BLaER1 treated with 17β-estradiol and CSF1 and Interleukin-3, amounts not matched to agents 10 nM and 100 nM (cell line): ENCODE results near the gene PRRT1.

Experiments used
- H3K27ac ChIP-seq, 11 experiments: shearing (Covaris generic); formaldehyde crosslinking; 2 replicates each; pipeline ENCODE4 v1.8.1; 2022
- H3K27me3 ChIP-seq, 11 experiments: shearing (Covaris generic); formaldehyde crosslinking; 2 replicates each; pipeline ENCODE4 v1.8.1; 2022
- H3K36me3 ChIP-seq, 11 experiments: shearing (Covaris generic); formaldehyde crosslinking; 2 replicates each; pipeline ENCODE4 v1.8.1; 2022
- H3K4me1 ChIP-seq, 10 experiments: shearing (Covaris generic); formaldehyde crosslinking; 2 replicates each; pipeline ENCODE4 v1.8.1; 2022
- H3K4me2 ChIP-seq, 11 experiments: shearing (Covaris generic); formaldehyde crosslinking; 2 replicates each; pipeline ENCODE4 v1.8.1; 2022
- H3K4me3 ChIP-seq, 10 experiments: shearing (Covaris generic); formaldehyde crosslinking; 2 replicates each; pipeline ENCODE4 v1.8.1; 2022
- H3K9ac ChIP-seq, 11 experiments: shearing (Covaris generic); formaldehyde crosslinking; 2 replicates each; pipeline ENCODE4 v1.8.1; 2022
- H3K9me3 ChIP-seq, 11 experiments: shearing (Covaris generic); formaldehyde crosslinking; replicated peaks in 1 of 11; 2 replicates each; pipeline ENCODE4 v1.8.1; 2022
- H4K20me1 ChIP-seq, 11 experiments: shearing (Covaris generic); formaldehyde crosslinking; 2 replicates each; pipeline ENCODE4 v1.8.1; 2022
- Cebpa-rat ChIP-seq, 11 experiments: shearing (Covaris generic); IDR thresholded peaks; 2 replicates each; pipeline ENCODE4 v1.8.1; 2022

Gene PRRT1

DNA sequence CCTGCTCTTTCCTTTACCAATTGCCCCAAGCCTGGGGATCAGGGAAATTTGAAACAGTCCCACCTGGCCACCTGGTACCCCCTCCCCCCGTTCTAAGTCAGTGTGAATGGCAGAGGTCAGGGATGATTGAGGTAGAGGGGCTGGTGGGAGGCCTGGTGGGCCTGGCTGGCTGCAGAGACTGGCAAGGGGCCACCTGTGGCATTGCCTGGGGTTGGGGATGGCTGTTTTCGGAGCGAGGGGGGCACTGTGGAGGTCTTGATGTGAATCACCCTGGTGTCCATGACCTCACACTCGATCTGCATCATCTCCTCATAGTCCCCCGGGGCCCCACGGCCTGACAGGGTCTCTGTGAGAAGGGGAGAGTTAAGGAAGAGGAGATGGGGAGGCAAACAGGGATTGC is 36.1 kb downstream of the PRRT1 start:
- TF ChIP-seq Cebpa-rat (IDR thresholded peaks at IDR 0.05) = no peak
- H3K9ac ChIP-seq = peak overlapping the region in 3 of 11 experiments; percentile 7 to 42 (median 9); a peak in 2 of 22 replicates
- peaks cover 58 to 98% (median 79%) of the 10 kb centered on the region in 11 experiments for H3K36me3 ChIP-seq
- no peak overlapping the region for H3K4me2 ChIP-seq
- H3K27me3 ChIP-seq = no peaks in the 10 kb centered on the region
- H3K27ac ChIP-seq = no peak overlapping the region
- no peaks in the 10 kb centered on the region for H3K9me3 ChIP-seq
- peaks cover 0 to 64% (median 17%) of the 10 kb centered on the region in 11 experiments; a peak in 10 of 22 replicates for H4K20me1 ChIP-seq
- peaks cover 0 to 28% (median 10%) of the 10 kb centered on the region in 10 experiments; a peak in 15 of 20 replicates for H3K4me1 ChIP-seq
- no peak overlapping the region for H3K4me3 ChIP-seq

DNA sequence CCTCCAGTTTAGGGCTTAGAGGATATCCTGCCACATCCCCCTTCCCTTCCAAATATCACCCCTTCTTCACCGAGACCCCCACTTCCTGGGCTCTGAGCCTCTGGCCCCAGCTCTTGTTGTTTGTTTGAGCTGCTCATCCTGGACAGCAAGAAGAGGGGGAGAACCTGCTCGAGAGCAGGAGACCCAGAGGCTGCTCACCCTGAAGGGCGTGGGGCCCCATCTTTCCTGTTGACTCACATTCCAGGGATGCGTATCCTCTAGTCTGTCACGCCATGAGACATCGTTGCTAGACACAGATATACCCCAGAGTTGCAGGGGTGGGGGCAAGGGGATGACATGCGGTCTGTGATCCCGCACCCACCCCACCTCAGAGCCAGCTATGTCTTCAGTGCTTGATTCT is 36.9 kb downstream of the PRRT1 start:
- Histone ChIP-seq H4K20me1 (peaks cover 0 to 66% (median 16%) of the 10 kb centered on the region in 11 experiments; a peak in 10 of 22 replicates), H3K4me3 (no peak overlapping the region), H3K4me1 (peaks cover 6 to 36% (median 18%) of the 10 kb centered on the region in 10 experiments), H3K27me3 (no peaks in the 10 kb centered on the region), H3K9me3 (no peaks in the 10 kb centered on the region), H3K9ac (no peak overlapping the region), H3K36me3 (peaks cover 52 to 92% (median 73%) of the 10 kb centered on the region in 11 experiments), H3K4me2 (no peak overlapping the region), H3K27ac (no peak overlapping the region)
- TF ChIP-seq Cebpa-rat (IDR thresholded peaks at IDR 0.05) = no peak

DNA sequence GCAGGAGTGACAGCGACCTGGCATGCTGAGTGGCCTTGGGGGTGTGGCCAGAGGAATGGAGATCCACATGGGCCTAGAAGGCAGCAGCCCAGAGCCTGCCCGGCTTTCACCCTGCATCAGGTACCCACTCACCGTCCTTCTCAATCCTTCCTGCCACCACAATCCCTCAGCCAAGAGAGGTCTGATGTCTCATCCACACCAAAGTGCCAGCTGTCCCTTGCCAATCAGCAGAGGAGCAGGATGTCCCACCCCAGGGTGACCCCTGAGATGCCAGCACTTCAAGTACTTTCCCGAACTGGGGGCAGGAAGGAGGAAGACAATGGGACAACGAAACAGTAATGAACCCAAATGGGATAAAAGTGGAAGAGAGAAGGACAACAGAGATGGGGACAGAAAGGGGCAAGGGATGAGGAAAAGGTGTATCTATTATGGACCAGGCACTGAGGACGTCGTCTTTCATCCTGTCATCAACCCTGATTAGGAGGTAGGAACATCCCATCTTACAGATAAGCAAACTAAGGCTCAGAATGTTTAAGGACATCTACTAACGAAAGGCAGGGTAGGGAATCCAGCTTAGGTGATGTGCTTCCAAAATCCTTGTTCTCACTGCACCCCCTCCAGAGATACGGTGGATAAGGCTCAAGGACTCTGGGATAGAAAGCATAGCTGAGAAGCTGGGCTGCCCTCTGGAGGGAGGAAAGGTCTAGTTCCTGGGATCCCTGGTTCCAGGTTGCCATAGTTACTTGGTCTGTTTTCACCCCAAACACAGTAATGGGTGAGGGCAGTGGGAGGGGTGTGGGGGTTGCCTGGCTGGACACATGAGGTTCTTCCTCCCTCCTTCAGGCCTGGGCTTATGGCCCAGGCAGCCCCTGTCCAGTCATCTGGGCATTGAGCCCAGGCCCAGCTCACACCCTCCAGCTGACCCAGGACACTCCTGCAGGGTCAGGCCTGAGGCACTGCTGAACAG is 38.1 kb downstream of the PRRT1 start:
- no peak overlapping the region for H3K4me3 ChIP-seq
- H3K4me1 ChIP-seq = peaks cover 17 to 38% (median 26%) of the 10 kb centered on the region in 10 experiments
- H3K27ac ChIP-seq = peak overlapping the region in 1 of 11 experiments; percentile 27; a peak in 1 of 22 replicates
- H3K9me3 ChIP-seq = no peaks in the 10 kb centered on the region
- H4K20me1 ChIP-seq = peaks cover 0 to 61% (median 14%) of the 10 kb centered on the region in 11 experiments; a peak in 10 of 22 replicates
- H3K36me3 ChIP-seq = peaks cover 44 to 81% (median 67%) of the 10 kb centered on the region in 11 experiments
- H3K27me3 ChIP-seq = no peaks in the 10 kb centered on the region
- H3K4me2 ChIP-seq = no peak overlapping the region
- H3K9ac ChIP-seq = 0 out of 22 replicates have a peak overlapping the region, but pooled peaks of 2 of the 11 experiments have one; percentile 13 to 18
- TF ChIP-seq Cebpa-rat (IDR thresholded peaks at IDR 0.05) = no peak

DNA sequence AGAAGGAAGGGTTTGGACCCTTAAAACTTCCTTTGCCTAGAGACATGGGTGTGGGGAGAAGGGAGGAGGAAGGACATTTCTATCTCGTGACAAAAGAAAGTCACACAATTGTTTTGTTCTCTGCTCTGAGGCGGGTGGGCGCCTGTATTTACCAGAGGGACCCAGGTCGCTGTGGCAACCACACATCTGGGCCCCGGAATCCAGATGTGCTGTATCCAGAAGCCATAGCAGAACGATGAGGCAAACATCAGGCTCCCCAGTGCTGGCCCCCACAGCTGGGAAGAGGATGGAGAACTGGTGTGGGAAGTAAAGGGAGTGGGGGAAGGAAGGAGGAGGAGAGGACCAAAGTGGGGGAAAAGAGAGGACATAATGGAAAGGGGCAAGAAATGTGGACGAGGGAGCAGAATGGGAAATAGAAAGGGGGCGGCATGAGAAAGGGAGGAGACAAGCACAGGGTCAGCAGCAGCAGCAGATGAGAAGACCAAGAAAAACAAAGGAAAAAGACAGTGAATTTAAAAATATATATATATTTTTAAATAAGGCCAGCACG is 39.2 kb downstream of the PRRT1 start:
- Histone ChIP-seq H3K36me3 (peaks cover 33 to 69% (median 55%) of the 10 kb centered on the region in 11 experiments), H3K4me3 (no peak overlapping the region), H3K27ac (no peak overlapping the region), H3K27me3 (no peaks in the 10 kb centered on the region), H3K4me2 (no peak overlapping the region), H3K4me1 (peaks cover 29 to 50% (median 36%) of the 10 kb centered on the region in 10 experiments), H4K20me1 (peaks cover 0 to 58% (median 11%) of the 10 kb centered on the region in 11 experiments; a peak in 9 of 22 replicates), H3K9ac (no peak overlapping the region), H3K9me3 (no peaks in the 10 kb centered on the region)
- no peak for TF ChIP-seq Cebpa-rat (IDR thresholded peaks at IDR 0.05)

DNA sequence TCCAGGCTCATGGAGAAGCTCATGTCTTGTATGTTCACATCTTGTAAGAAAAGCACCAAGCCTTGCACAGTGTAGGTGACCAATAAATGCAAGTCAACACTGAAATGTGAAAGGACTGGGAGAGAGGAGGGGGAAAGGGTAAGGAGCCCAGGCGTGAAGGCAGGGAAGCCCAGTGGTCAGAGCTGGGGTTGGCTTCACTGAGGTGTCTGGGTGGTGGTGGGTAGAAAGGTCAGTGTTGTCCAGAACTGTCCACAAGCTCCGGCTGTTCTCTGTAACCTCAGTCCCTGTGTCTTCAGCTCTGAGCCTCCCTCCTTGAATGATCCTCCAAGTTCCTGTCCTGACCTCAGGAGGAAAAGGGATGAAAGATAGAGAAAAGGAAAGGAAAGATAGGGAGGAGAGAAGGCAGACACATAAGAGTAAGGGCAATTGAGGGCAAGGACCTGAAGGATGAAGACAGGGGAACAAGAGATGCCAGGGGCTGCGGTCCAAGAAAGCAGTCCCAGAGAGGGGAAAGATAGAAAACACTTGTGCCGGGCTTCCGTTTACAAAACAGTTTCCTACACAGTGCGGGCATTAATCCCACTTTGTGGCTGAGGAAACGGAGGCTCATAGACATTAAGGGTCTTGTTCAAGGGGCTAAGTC is 40.2 kb downstream of the PRRT1 start:
- Histone ChIP-seq H3K9ac (no peak overlapping the region), H3K4me3 (no peak overlapping the region)

DNA sequence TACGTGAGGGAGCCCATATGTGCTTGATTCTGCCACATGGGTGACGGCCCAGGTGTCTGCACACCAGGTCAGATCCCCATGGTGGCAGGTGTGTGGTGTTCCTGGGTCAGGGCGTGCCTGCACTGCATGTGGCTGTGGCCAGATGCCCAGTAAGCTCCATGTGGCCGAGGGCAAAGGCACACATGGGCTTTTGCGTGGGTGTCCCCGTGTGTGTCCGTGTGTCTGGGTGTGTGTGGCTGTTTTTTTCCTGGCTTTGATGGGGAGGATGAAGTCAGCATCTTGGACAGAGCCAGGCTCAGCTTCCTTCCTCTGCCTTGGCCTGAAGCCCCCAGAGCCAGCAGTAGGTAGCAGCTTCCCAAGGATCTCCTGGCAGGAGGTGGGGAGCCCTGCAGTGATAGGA is 41.1 kb downstream of the PRRT1 start:
- 0 out of 22 replicates have a peak overlapping the region, but pooled peaks of 1 of the 11 experiments have one; percentile 15 for H3K27ac ChIP-seq
- no peak for TF ChIP-seq Cebpa-rat (IDR thresholded peaks at IDR 0.05)
- H3K9me3 ChIP-seq = no peaks in the 10 kb centered on the region
- no peak overlapping the region for H3K4me3 ChIP-seq
- H3K36me3 ChIP-seq = peaks cover 14 to 50% (median 36%) of the 10 kb centered on the region in 11 experiments
- no peaks in the 10 kb centered on the region for H3K27me3 ChIP-seq
- no peak overlapping the region; a peak in 1 of 22 replicates for H3K9ac ChIP-seq
- peaks cover 0 to 39% (median 0%) of the 10 kb centered on the region in 11 experiments; a peak in 6 of 22 replicates for H4K20me1 ChIP-seq
- H3K4me1 ChIP-seq = peaks cover 34 to 53% (median 36%) of the 10 kb centered on the region in 10 experiments
- H3K4me2 ChIP-seq = peak overlapping the region in 9 of 11 experiments; percentile 53 to 77 (median 72); a peak in 7 of 22 replicates

More for the DNA sequence above, 40.2 kb downstream of the PRRT1 start:
- H4K20me1 ChIP-seq = peaks cover 0 to 48% (median 6%) of the 10 kb centered on the region in 11 experiments; a peak in 9 of 22 replicates
- no peak overlapping the region for H3K4me2 ChIP-seq
- H3K9me3 ChIP-seq = no peaks in the 10 kb centered on the region
- peaks cover 34 to 54% (median 36%) of the 10 kb centered on the region in 10 experiments for H3K4me1 ChIP-seq
- H3K27me3 ChIP-seq = no peaks in the 10 kb centered on the region
- TF ChIP-seq Cebpa-rat (IDR thresholded peaks at IDR 0.05) = no peak
- H3K36me3 ChIP-seq = peaks cover 23 to 59% (median 46%) of the 10 kb centered on the region in 11 experiments
- no peak overlapping the region for H3K27ac ChIP-seq

DNA sequence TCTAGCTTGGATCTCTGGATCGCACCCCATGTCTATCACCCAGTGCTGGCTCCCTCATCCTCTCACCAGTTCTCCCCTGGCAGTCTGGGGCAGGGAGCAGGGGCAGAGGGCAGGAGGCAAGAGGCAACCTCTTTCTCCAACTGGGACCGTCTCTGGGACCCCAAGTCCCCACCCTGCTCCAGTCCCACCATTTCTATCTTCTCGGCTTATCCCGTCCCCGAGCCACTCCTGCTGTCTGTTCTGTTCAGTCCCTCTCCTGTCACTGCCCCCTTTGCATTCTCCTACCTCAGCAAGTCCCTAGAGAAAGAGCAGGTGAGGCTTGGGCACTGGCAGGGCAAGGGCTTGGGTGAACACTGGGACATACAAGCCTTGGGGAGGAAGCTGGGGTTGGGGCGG is 42.0 kb downstream of the PRRT1 start:
- Histone ChIP-seq H3K4me1 (peaks cover 34 to 51% (median 36%) of the 10 kb centered on the region in 10 experiments), H3K4me3 (no peak overlapping the region), H4K20me1 (peaks cover 0 to 34% (median 0%) of the 10 kb centered on the region in 11 experiments; a peak in 5 of 22 replicates), H3K9ac (no peak overlapping the region), H3K27ac (0 out of 22 replicates have a peak overlapping the region, but pooled peaks of 2 of the 11 experiments have one; percentile 4 to 15), H3K36me3 (peaks cover 7 to 44% (median 30%) of the 10 kb centered on the region in 11 experiments; a peak in 21 of 22 replicates), H3K9me3 (no peaks in the 10 kb centered on the region), H3K27me3 (no peaks in the 10 kb centered on the region), H3K4me2 (peak overlapping the region; percentile 29 to 77 (median 69); a peak in 21 of 22 replicates)
- TF ChIP-seq Cebpa-rat (IDR thresholded peaks at IDR 0.05) = no peak

DNA sequence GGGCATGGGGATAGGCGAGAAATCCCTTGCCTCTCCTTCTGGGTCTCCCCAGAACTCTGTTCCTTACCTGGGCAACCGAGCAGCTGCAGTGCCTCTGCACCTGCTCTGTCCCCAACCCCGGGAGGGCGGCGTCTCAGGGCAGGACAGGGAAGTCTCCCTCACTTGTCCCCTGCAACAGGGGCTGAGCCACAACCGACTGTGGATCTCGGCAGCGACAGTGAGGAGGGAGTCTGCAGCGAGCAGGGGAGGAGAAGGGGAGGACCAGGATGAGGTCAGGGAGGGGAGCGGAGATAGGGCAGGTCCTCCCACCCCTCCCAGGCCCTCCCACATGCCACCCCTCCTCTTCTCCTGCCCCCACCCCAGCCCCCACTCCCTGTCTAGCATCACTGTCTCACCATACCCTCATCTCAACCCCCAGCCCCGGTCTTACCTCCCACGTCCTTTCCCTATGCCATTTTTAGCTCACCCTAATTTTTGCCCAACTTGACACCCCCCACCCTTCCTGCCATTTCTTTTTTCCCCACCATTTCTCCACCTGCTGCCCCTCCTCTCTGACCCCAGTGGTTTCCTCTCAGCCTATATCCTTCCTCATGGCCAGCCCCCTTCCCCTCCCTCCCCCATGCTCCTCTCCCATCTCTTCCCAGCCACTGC is 42.5 kb downstream of the PRRT1 start, which contains the start of gene TNXB:
TNXB (minus strand) TSS at position 225 of the 651 bp plus-strand sequence. CDS start 11,140 bp downstream, outside the sequence.
- Histone ChIP-seq H3K4me2 (peak within 1 kb of the TSS; percentile 57 to 78 (median 72)), H3K27ac (0 out of 22 replicates have a peak within 1 kb of the TSS, but pooled peaks of 2 of the 11 experiments have one; percentile 4 to 15), H3K27me3 (no peaks in the 10 kb centered on the region), H3K9me3 (no peaks in the 10 kb centered on the region), H3K4me1 (peaks cover 34 to 49% (median 36%) of the 10 kb centered on the region in 10 experiments), H3K36me3 (peaks cover 5 to 38% (median 25%) of the 10 kb centered on the region in 11 experiments; a peak in 19 of 22 replicates), H3K4me3 (no peak within 1 kb of the TSS), H4K20me1 (peaks cover 0 to 31% (median 0%) of the 10 kb centered on the region in 11 experiments; a peak in 5 of 22 replicates), H3K9ac (peak within 1 kb of the TSS in 3 of 11 experiments; percentile 13 to 29 (median 28); a peak in 4 of 22 replicates)
- no peak for TF ChIP-seq Cebpa-rat (IDR thresholded peaks at IDR 0.05)
